Activated CD4-positive, alpha-beta T cell treated with anti-CD3 and anti-CD28 coated beads, Interleukin-2, amount 50 U/mL, for 1 hour (primary cell): ENCODE measurements around the gene SHANK2.
"Not testable (repeated sequence)": the region's sequence is repeated elsewhere in the genome, so short reads cannot be mapped to it uniquely, and the experiment has no call there.

Source experiments
- DNase-seq: peaks from one replicate; pipeline ENCODE4 v3.0.0-alpha.2; 2020

Gene SHANK2

GRCh38 chr11:71242391-71242790 lies 10.0 kb downstream of the SHANK2 start:
- no peak for DNase-seq

- DNase-seq = no peak
Observed at GRCh38 chr11:71241721-71242259, 10.6 kb downstream of the SHANK2 start.

- no peak for DNase-seq
Observed at GRCh38 chr11:71240865-71241691, 11.3 kb downstream of the SHANK2 start.

DNA sequence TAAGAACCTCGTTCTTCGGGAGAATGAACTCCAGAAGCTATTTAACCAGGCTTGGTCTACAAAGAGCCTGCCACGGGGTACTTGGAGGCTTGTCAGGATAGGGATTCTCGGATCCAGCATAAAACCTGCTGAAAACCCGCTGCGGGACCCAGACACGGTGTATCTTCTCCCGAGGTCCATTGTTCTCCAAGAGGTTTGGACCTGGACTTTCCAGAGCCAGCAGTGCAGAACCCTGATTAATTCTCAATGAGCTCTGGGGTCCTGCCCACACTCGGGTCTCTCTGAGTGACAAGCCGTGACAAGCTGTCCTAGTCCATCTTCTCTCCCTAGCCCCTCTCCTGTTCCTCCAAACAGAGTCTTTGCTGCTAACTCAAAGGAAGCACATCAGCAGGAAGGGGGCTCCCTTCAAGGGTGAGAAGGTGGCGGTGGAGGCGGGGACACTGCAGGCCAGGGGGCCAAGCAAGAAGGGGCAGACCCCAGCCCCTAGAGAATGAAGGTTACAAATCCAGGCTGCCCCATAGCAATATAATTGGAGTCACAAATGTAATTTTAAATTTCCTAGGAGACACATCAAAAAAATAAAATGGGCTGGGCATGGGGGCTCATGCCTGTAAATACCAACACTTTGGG lies 12.2 kb downstream of the SHANK2 start:
- DNase-seq = no peak

GRCh38 chr11:71239581-71239980 lies 12.8 kb downstream of the SHANK2 start:
- DNase-seq = no peak

DNA sequence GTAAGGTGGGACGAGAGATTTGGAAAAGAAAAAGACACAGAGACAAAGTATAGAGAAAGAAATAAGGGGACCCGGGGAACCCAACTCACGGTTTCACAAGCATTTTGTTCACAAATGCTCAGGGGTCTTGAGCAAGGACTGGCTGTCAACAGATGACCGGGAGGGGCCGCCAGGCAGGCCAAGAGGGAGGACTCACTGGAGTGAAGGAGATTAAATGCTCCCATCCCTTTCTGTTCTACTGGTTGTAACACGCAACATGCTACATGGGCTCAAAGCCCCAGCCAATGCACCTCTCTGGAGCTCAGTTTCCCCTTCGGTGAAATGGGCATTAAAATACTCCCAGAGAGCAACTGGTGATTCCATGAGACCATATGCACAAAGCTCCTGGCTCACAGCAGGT lies 13.4 kb downstream of the SHANK2 start:
- DNase-seq = no peak

GRCh38 chr11:71238285-71238875 lies 14.0 kb downstream of the SHANK2 start:
- no peak for DNase-seq

GRCh38 chr11:71237853-71238252 lies 14.5 kb downstream of the SHANK2 start:
- no peak for DNase-seq

GRCh38 chr11:71236836-71237475 lies 15.4 kb downstream of the SHANK2 start:
- DNase-seq = no peak

GRCh38 chr11:71235719-71236118 lies 16.7 kb downstream of the SHANK2 start:
- DNase-seq = no peak

GRCh38 chr11:71233896-71234852 lies 18.2 kb downstream of the SHANK2 start:
- not testable (repeated sequence) for DNase-seq

GRCh38 chr11:71232364-71232763 lies 20.0 kb downstream of the SHANK2 start:
- no peak for DNase-seq

GRCh38 chr11:71228961-71229360 lies 23.4 kb downstream of the SHANK2 start:
- no peak for DNase-seq

DNA sequence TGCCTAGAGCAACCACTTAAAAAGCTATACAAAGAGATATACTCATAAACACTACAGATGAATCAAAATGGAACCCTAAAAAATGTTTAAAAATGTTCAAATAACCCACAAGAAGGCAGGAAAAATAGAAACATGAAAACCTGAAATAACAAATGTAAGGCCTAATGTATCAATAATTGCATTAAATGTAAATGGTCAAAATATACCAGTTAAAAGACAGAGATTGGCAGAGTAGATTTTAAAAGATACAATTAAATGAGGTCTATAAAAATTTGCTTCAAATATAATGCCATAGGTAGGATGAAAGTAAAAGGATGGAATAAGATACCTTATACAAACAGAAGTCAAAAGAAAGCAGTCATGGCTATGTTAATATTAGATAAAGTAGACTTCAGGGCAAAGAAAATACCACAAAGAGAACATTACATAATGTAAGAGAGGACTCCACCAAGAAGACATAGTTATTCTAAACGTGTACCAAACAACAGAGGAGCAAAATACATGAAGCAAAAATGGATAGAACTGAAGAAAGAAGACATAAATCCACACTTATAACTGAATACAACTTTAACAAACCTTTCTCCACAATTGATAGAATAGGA lies 25.2 kb downstream of the SHANK2 start:
- no peak for DNase-seq

GRCh38 chr11:71223671-71224660 lies 28.4 kb downstream of the SHANK2 start:
- no peak for DNase-seq

DNA sequence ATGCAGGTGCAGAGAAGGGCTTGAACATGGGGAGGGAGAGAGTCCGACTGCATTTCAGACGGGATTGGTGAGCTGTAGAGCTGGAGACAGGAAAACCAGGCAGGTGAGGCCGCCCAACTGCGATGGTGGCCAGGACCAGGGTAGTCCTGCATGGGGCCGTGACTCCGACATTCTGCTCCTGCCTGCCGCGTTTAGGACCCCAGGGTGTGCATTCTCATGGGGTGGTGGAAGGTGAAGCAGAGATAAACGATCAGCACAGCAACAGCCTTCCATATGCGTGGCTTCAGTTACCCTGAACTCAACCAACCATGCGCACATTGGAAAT lies 29.3 kb downstream of the SHANK2 start:
- DNase-seq = no peak

DNA sequence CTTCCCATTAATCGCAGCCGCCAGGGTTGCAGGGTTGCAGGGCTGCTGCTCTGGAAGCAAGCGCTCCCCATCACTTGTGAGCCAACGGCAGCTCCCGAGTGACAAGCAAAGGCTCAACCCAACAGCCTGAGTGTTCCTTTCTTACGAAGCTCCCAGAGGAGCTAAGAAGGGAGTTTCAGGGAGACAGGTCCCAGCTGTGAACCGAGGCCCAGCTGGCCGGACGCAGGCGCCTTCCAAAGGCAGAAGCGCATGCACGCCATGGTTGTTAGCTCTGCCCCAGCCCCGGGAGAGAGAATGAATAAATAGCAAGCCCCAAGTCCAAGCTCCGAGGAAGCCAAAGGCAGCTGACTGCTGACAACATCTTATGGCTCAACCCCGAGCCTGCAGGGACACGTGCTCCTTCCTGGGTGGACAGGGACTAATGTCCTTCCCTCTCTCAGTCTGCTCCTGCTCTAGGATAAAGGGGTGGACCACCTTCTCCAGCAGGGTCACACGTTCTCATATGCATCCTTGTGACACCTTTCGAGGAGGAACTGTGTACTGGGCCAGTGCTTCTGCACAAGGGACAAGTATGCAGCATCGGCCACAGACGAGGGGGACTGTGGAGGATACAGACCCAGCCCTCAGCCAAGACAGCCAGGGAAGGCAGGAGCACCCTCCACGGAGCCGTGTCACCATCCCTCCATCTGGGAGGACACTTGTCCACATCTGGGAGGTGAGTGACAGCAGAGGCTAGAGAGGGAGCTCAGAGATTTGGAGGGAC lies 29.9 kb downstream of the SHANK2 start:
- no peak for DNase-seq

GRCh38 chr11:71221821-71222220 lies 30.6 kb downstream of the SHANK2 start:
- DNase-seq = no peak

GRCh38 chr11:71221201-71221600 lies 31.2 kb downstream of the SHANK2 start:
- DNase-seq = no peak
